ENCODE measurements around the gene NBAS. TPM values are rescaled to one million over a fixed set of nuclear protein-coding genes. Genes with fewer than 3 reads are reported as not detected.

Gene NBAS
- total and polyA plus RNA-seq, 9 of the 15 experiments (the other 6 are each of a cell fraction or from before 2014, with no cell fraction given) = 15.3 to 94.4 (median 69.9) TPM

DNA sequence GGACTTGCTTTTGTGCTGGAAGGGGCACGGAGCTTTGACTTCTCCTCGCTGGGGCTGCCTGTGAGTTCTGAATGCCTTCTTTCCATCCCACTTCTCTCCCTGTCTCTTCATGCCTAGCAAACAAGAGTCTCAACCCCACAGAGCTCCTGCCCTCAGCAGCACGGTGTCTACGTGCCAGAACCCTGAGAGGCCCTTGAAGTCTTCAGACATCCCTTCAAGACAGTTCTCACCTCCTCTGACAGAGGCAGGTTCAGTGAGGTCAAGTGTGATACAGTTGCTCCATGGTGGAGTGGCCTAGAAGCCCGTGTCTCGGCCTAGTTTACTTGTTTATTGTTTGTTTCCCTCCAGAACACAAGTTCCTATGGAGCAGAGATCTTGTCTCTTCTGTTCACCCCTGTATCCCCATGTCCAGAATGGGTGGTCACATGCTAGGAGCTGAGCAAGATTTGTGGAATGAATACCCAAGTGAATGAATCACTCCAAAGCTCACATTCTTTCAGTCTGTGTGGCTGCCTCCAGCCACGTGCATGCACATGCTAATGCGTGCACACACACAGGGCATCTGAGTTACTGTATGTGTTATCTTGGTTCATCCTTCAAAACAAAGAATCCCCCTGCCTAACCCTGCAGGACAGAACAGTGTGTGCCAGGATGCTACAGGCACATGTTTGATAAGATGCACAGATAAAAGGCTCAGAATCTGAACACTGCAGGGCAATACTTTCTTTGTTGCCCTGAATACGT is 391.6 kb downstream of the NBAS start:
- no TSS peak for BruUV-seq (replicated peaks)
- WGBS (ENCODE audit: insufficient coverage, low coverage, missing lambda C conversion rate) = 88% methylated on average over 9 of the region's 9 CpGs

More for the DNA sequence above, 391.6 kb downstream of the NBAS start:
- in situ Hi-C loops (cut with MboI) (no loop called here), intact Hi-C loops (cut with micrococcal nuclease) (loop anchor here (10.0 kb wide), 1 partner anchor 415 kb away; no protein-coding TSS in a partner anchor)
- no peak for FAIRE-seq
- Histone ChIP-seq H3K9ac (ENCODE audit: insufficient read depth in 1 of 2, low read depth in 2 of 2, low read length in 2 of 2) (no peak overlapping the region), H3K27me3 (ENCODE audit: control insufficient read depth in 2 of 2, insufficient read depth in 2 of 2, low read length in 2 of 2) (no peaks in the 10 kb centered on the region), H3K79me2 (ENCODE audit: control insufficient read depth, insufficient read depth, low read length) (no peaks in the 10 kb centered on the region), H2AFZ (ENCODE audit: low read depth, low read length) (no peak overlapping the region), H3K9me1 (ENCODE audit: control insufficient read depth, insufficient read depth, low read length) (no peaks in the 10 kb centered on the region), H3K4me3 (no peak overlapping the region), H3K4me2 (ENCODE audit: insufficient read depth, low read length) (no peak overlapping the region), H3K9me3 (replicated peaks; ENCODE audit: control insufficient read depth, insufficient read depth, low read depth, low read length) (no peaks in the 10 kb centered on the region), H3K36me3 (ENCODE audit: control insufficient read depth, insufficient read depth, low read length) (peaks cover 64% of the 10 kb centered on the region), H4K20me1 (replicated peaks; ENCODE audit: control insufficient read depth, insufficient read depth, low read length) (no peaks in the 10 kb centered on the region), H3K4me1 (replicated peaks in 1 of 2; ENCODE audit: control insufficient read depth in 2 of 2, insufficient read depth in 2 of 2, low read length in 2 of 2) (no peaks in the 10 kb centered on the region), H3K27ac (ENCODE audit: extremely low read depth, low read depth, low read length) (no peak overlapping the region)
- CTCF ChIA-PET (ENCODE audit: low intra/inter-chr PET ratio) = no interaction called here
- no peak for ATAC-seq
- no peak for DNase-seq (ENCODE audit: extremely low read depth in 1 of 4, low spot score in 3 of 4)
- TF ChIP-seq FOXP1 (CRISPR knock-in tag; IDR thresholded peaks at IDR 0.05) (no peak), GMEB1 (CRISPR knock-in tag; IDR thresholded peaks at IDR 0.05) (no peak), SMAD2 (IDR thresholded peaks at IDR 0.05; ENCODE audit: low read depth, low read length) (no peak), IFI16 (CRISPR knock-in tag; IDR thresholded peaks at IDR 0.05) (no peak), ARID4B (CRISPR knock-in tag; IDR thresholded peaks at IDR 0.05) (no peak), POU5F1 (IDR thresholded peaks at IDR 0.05; ENCODE audit: borderline replicate concordance, low read depth, low read length, partially characterized antibody) (no peak), ZNF354B (CRISPR knock-in tag; IDR thresholded peaks at IDR 0.05) (no peak), RBM17 (IDR thresholded peaks at IDR 0.05; ENCODE audit: borderline replicate concordance, low read depth, low read length) (no peak), ZNF277 (CRISPR knock-in tag; IDR thresholded peaks at IDR 0.05; ENCODE audit: borderline replicate concordance) (no peak)
- POLR2A ChIA-PET = no interaction called here

All from K562 (cell line).